Measurements from ENCODE around the gene PBX2.
"Not testable (repeated sequence)": the region's sequence is repeated elsewhere in the genome, so short reads cannot be mapped to it uniquely, and the experiment has no call there.

The PBX2 gene

DNA sequence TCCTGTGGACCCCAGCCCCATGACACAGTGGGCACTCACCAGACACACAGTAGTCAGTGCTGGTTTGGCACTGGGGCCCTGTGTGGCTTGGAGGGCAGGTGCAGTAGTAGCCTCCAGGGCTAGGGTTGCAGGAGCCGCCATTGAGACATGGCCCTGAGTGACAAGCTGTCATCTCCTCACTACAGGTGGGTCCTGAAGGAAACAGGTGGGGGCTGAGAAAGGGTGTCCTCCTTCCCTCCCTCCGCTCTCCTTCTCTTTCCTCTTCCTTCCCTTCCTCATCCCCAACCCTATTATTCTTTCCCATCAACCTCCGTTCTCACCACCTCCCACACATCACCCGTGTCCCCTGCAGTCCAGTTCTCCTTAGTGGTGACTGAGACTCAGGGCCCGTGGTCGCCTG lies 23.6 kb upstream of the PBX2 start:
- no peak for ATAC-seq (replicated peaks)
- Mint-ChIP-seq H3K36me3 (no peaks in the 10 kb centered on the region), H3K4me3 (no peak overlapping the region), H3K27ac (no peak overlapping the region), H3K27me3 (peaks cover 0 to 2% of the 10 kb centered on the region in 2 donors), H3K4me1 (peaks cover 6 to 11% of the 10 kb centered on the region in 2 donors), H3K9me3 (no peaks in the 10 kb centered on the region)
- no peak for DNase-seq

GRCh38 chr6:32212076-32212760 lies 22.2 kb upstream of the PBX2 start:
- no peak overlapping the region for H3K4me3 Mint-ChIP-seq
- H3K4me1 Mint-ChIP-seq, result peaks cover 4 to 11% of the 10 kb centered on the region in 2 donors
- H3K36me3 Mint-ChIP-seq, result no peaks in the 10 kb centered on the region
- no peaks in the 10 kb centered on the region for H3K27me3 Mint-ChIP-seq
- no peak for DNase-seq
- no peak overlapping the region for H3K27ac Mint-ChIP-seq
- H3K9me3 Mint-ChIP-seq, result no peaks in the 10 kb centered on the region
- ATAC-seq (replicated peaks), result no peak

DNA sequence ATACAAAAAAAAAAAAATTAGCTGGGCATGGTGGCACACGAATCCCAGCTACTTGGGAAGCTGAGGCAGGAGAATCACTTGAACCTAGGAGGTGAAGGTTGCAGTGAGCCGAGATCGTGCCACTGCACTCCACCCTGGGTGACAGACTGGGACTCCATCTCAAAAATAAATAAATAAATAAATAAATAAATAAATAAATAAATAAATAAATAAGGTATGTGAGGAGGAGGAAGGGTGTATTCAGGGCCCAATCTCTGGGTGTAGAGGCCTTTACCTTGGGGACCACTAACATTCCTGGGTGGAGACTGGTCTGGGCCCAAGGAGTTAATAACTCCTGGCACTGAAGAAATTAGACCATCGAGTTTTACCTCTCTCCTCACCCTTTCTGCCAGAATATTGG lies 21.4 kb upstream of the PBX2 start:
- not testable (repeated sequence) for H3K27ac Mint-ChIP-seq; H3K36me3 Mint-ChIP-seq; DNase-seq; H3K9me3 Mint-ChIP-seq; ATAC-seq (replicated peaks); H3K27me3 Mint-ChIP-seq; H3K4me3 Mint-ChIP-seq
- peaks cover 4 to 11% of the 10 kb centered on the region in 2 donors for H3K4me1 Mint-ChIP-seq

- no peaks in the 10 kb centered on the region for H3K9me3 Mint-ChIP-seq
- no peak for ATAC-seq (replicated peaks)
- no peaks in the 10 kb centered on the region for H3K27me3 Mint-ChIP-seq
- peaks cover 4 to 6% of the 10 kb centered on the region in 2 donors for H3K4me1 Mint-ChIP-seq
- DNase-seq, result no peak
- no peak overlapping the region for H3K27ac Mint-ChIP-seq
- no peak overlapping the region for H3K4me3 Mint-ChIP-seq
- no peaks in the 10 kb centered on the region for H3K36me3 Mint-ChIP-seq
These were observed 20.2 kb upstream of the PBX2 start for GRCh38 chr6:32210191-32210601.

GRCh38 chr6:32208996-32209395 lies 19.0 kb upstream of the PBX2 start:
- Mint-ChIP-seq H3K27me3 (peaks cover 9 to 10% of the 10 kb centered on the region in 2 donors), H3K9me3 (no peaks in the 10 kb centered on the region), H3K27ac (no peak overlapping the region), H3K36me3 (no peaks in the 10 kb centered on the region), H3K4me1 (peaks cover 1 to 2% of the 10 kb centered on the region in 2 donors), H3K4me3 (no peak overlapping the region)
- ATAC-seq (replicated peaks) (no peak), DNase-seq (no peak)

- no peaks in the 10 kb centered on the region for H3K4me1 Mint-ChIP-seq
- no peak overlapping the region for H3K4me3 Mint-ChIP-seq
- ATAC-seq (replicated peaks) (no peak), DNase-seq (no peak)
- peaks cover 9 to 11% of the 10 kb centered on the region in 2 donors for H3K27me3 Mint-ChIP-seq
- no peaks in the 10 kb centered on the region for H3K9me3 Mint-ChIP-seq
- no peak overlapping the region for H3K27ac Mint-ChIP-seq
- H3K36me3 Mint-ChIP-seq, result no peaks in the 10 kb centered on the region
These were observed 14.3 kb upstream of the PBX2 start for GRCh38 chr6:32204268-32204715.

DNA sequence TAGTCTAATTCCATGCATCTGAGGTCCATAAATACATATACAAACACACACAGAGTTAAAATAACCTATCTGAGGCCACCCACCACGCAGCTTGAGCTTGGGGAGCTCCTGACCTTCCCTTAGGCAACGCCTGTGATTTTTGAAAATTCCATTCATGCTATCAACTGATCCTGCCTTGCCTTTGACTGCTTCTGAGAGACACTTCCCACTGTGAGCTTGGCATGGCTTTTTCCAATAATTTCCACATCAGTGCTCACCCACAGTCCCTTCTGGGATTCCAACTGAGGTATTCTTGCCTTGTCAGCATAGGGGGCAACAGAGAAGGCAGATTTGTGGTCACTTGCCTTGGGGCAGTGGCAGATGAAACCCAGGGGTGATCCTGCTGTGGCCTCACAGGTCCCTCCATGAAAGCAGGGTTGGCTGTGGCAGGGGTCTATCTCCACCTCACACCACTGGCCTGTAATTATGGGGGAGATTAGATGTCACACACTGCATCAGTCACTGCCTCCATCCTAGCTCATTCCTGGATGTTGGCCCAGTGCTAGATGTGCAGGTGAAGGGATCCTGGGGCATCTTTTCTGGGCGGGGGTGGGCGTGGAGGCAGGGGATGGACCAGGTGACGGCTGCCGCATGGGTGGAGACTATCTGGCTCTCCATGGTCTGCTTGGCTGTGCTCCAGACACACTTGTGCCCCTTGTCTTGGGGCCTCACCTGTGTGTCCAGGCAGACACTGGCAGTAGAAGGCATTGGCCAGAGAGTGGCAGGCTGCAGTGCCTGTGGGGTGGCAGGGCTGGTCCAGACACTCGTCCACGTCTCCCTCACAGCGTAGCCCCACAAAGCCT lies 13.6 kb upstream of the PBX2 start:
- no peak overlapping the region for H3K27ac Mint-ChIP-seq
- ATAC-seq (replicated peaks) (no peak), DNase-seq (no peak)
- H3K27me3 Mint-ChIP-seq, result peaks cover 9 to 11% of the 10 kb centered on the region in 2 donors
- H3K4me1 Mint-ChIP-seq, result no peaks in the 10 kb centered on the region
- no peak overlapping the region for H3K4me3 Mint-ChIP-seq
- no peaks in the 10 kb centered on the region for H3K36me3 Mint-ChIP-seq
- no peaks in the 10 kb centered on the region for H3K9me3 Mint-ChIP-seq

DNA sequence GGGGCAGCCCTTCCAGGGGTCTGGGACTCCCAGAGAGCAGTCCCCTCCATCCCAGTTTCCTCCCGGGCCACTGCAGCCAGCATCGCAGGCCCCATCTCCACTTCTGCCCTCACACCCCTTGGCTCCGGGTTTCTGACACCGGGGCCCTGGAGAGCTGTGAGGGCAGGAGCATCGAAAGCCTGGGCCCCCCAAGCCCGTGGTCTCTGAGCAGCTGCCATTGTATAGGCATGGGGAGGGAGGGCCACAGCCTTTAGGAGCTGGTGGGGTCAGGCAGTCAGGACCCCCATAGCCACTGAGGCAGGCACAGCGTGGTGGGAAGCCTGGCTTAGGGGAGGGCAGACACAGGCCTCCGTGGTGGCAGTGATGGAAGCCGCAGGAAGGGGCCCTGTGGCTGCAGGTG lies 12.2 kb upstream of the PBX2 start:
- ATAC-seq (replicated peaks) (no peak), DNase-seq (no peak)
- Mint-ChIP-seq H3K4me3 (no peak overlapping the region), H3K9me3 (no peaks in the 10 kb centered on the region), H3K36me3 (no peaks in the 10 kb centered on the region), H3K4me1 (peaks cover 2% of the 10 kb centered on the region in 2 donors), H3K27ac (no peak overlapping the region), H3K27me3 (peaks cover 9 to 11% of the 10 kb centered on the region in 2 donors)

DNA sequence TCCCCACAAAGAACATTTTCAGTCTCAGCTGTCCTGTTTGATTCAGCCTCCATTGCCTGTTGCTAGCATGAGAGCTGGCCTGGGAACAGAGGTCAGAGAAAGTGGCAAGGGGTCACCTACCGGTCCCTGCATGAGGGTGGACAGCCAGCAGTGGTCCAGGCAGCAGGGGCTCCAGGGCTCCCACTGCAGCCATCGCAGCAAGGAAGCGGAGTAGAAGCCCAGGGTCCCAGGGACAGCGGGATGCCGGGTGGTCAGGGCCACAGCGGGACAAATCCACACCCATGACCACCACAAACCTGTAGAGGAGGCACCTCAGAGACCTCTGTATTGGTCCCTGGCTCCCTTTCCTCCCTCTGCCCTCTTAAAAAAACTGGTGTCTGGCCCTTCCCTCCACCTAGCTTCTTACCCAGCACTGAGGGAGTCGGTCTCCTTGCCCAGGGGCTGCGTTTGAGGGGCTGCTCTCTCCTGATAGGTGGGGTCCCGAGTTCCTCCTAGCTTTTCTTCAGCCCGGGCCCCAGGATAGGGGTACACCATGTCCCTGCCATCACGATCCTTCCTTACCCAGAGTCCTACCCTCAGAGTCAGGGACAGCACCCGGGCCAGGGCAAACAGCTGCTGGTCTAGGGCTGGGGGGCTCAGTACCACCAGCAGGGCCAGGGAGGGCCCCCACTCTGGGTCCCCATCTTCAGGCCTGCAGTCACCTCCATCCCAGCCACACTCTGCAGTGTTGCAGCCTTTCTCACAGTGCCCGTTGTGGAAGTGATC lies 10.9 kb upstream of the PBX2 start:
- ATAC-seq (replicated peaks) (no peak), DNase-seq (no peak)
- Mint-ChIP-seq H3K27me3 (peaks cover 9 to 11% of the 10 kb centered on the region in 2 donors), H3K9me3 (no peaks in the 10 kb centered on the region), H3K36me3 (no peaks in the 10 kb centered on the region), H3K4me1 (peaks cover 8 to 10% of the 10 kb centered on the region in 2 donors), H3K27ac (no peak overlapping the region), H3K4me3 (no peak overlapping the region)

GRCh38 chr6:32198866-32199265 lies 8.9 kb upstream of the PBX2 start:
- no peaks in the 10 kb centered on the region for H3K36me3 Mint-ChIP-seq
- peak overlapping the region; percentile 9 for H3K27ac Mint-ChIP-seq
- H3K4me3 Mint-ChIP-seq, result no peak overlapping the region
- no peaks in the 10 kb centered on the region for H3K9me3 Mint-ChIP-seq
- no peak for DNase-seq
- H3K4me1 Mint-ChIP-seq, result peaks cover 18 to 21% of the 10 kb centered on the region in 2 donors
- no peaks in the 10 kb centered on the region for H3K27me3 Mint-ChIP-seq
- ATAC-seq (replicated peaks), result no peak

DNA sequence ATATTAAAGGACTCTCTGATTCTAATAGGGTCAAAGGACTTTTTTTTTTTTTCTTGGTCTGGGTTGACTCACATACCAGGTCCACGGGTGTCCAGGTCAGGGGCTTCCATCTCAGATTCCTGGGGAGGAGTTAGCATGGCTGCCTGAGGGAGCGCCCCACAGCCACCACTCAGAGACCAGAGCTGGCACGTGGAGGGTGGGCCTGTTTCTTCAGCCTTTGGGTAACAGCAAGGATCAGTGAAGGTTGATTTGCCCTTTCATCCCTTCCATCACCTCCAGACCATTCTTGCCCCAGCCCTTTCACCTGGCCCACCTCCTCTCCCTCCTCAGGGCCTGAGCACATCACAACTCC lies 8.3 kb upstream of the PBX2 start:
- no peaks in the 10 kb centered on the region for H3K9me3 Mint-ChIP-seq
- H3K4me1 Mint-ChIP-seq, result peaks cover 22 to 27% of the 10 kb centered on the region in 2 donors
- ATAC-seq (replicated peaks) (no peak), DNase-seq (no peak)
- H3K27me3 Mint-ChIP-seq, result no peaks in the 10 kb centered on the region
- no peaks in the 10 kb centered on the region for H3K36me3 Mint-ChIP-seq
- H3K27ac Mint-ChIP-seq, result no peak overlapping the region
- H3K4me3 Mint-ChIP-seq, result no peak overlapping the region

- peak overlapping the region; percentile 94 for H3K4me3 Mint-ChIP-seq
- ATAC-seq (replicated peaks), result no peak
These were observed 6.9 kb upstream of the PBX2 start for GRCh38 chr6:32196682-32197616.

GRCh38 chr6:32195902-32196681 lies 6.1 kb upstream of the PBX2 start:
- H3K27me3 Mint-ChIP-seq, result no peaks in the 10 kb centered on the region
- DNase-seq (peak; percentile 85), ATAC-seq (replicated peaks) (peak; percentile 86 to 88)
- peak overlapping the region; percentile 94 for H3K4me3 Mint-ChIP-seq
- H3K27ac Mint-ChIP-seq, result peak overlapping the region; percentile 99
- peaks cover 35 to 48% of the 10 kb centered on the region in 2 donors for H3K4me1 Mint-ChIP-seq
- no peaks in the 10 kb centered on the region for H3K9me3 Mint-ChIP-seq
- peaks cover 12 to 16% of the 10 kb centered on the region in 2 donors for H3K36me3 Mint-ChIP-seq

More at GRCh38 chr6:32196682-32197616, 6.9 kb upstream of the PBX2 start:
- Mint-ChIP-seq H3K27me3 (no peaks in the 10 kb centered on the region), H3K4me1 (peaks cover 27 to 39% of the 10 kb centered on the region in 2 donors), H3K9me3 (no peaks in the 10 kb centered on the region), H3K36me3 (peaks cover 3 to 8% of the 10 kb centered on the region in 2 donors), H3K27ac (peak overlapping the region; percentile 99)
- DNase-seq, result no peak

Measured in stimulated activated naive B cell treated with anti-CD40 and anti-IgM and Interleukin-4, amounts not matched to agents 10 μg/mL and 1 μg/mL and 100 μg/mL, for 72 hours (primary cell).